A673 (cell line): Measurements from ENCODE around the gene THSD4. TPM values are rescaled to one million over a fixed set of nuclear protein-coding genes. Genes with fewer than 3 reads are reported as not detected.
A peak's percentile ranks its signal among the peaks of the same experiment; 100 is the strongest.

Experiments
- BruUV-seq: library from RNA; stranded (reverse); fragments of 400-500 nt; replicated peaks from 2 replicates; lab custom pipeline; 2021; lab: Mats Ljungman, UMichigan
- CTCF ChIA-PET: fragments of 300-600 bp; sonication (Branson Sonifier 250); formaldehyde crosslinking; loops from one replicate; lab custom pipeline; 2022; ENCODE audit warnings: antibody characterized with exemption; lab: Charles Lee
- POLR2A ChIA-PET: fragments of 300-600 bp; sonication (Branson Sonifier 250); formaldehyde crosslinking; loops from one replicate; lab custom pipeline; 2022; ENCODE audit warnings: antibody characterized with exemption; ENCODE audit not compliant: low non-redundant PET; lab: Charles Lee
- DNase-seq: peaks from one replicate; pipeline ENCODE4 v3.0.0-alpha.2; 2015; ENCODE audit warnings: low spot score
- H3K27ac ChIP-seq: fragments of 200-600 bp; sonication (generic); 2 replicates; pipeline ENCODE4 v1.5.1; 2016; ENCODE audit warnings: mixed run types, low read depth, mild to moderate bottlenecking, mixed read lengths, antibody characterized with exemption, low read length; ENCODE audit not compliant: poor library complexity, severe bottlenecking
- H3K27me3 ChIP-seq: fragments of 200-600 bp; sonication (generic); replicated peaks from 2 replicates; pipeline ENCODE4 v1.6.1; 2017; ENCODE audit warnings: mixed run types, low read depth, mild to moderate bottlenecking, mixed read lengths, antibody characterized with exemption, low read length; ENCODE audit not compliant: insufficient read depth, poor library complexity
- H3K36me3 ChIP-seq: fragments of 200-600 bp; sonication (generic); 2 replicates; pipeline ENCODE4 v1.6.1; 2016; ENCODE audit warnings: mixed run types, mild to moderate bottlenecking, mixed read lengths, antibody characterized with exemption, low read length; ENCODE audit not compliant: insufficient read depth, poor library complexity, severe bottlenecking
- H3K4me1 ChIP-seq: fragments of 200-600 bp; sonication (generic); 2 replicates; pipeline ENCODE4 v1.6.1; 2017; ENCODE audit warnings: mixed run types, mild to moderate bottlenecking, mixed read lengths, antibody characterized with exemption, low read length; ENCODE audit not compliant: insufficient read depth, poor library complexity, severe bottlenecking
- H3K4me3 ChIP-seq: fragments of 200-600 bp; sonication (generic); 2 replicates; pipeline ENCODE4 v1.5.1; 2016; ENCODE audit warnings: low read depth, mixed run types, mild to moderate bottlenecking, mixed read lengths, low read length; ENCODE audit not compliant: poor library complexity, severe bottlenecking
- H3K9me3 ChIP-seq: fragments of 200-600 bp; sonication (generic); 2 replicates; pipeline ENCODE4 v1.6.1; 2016; ENCODE audit warnings: mixed run types, low read depth, mild to moderate bottlenecking, mixed read lengths, antibody characterized with exemption, low read length; ENCODE audit not compliant: poor library complexity, severe bottlenecking
- EZH2 ChIP-seq: fragments of 200-600 bp; sonication (generic); IDR thresholded peaks from 2 replicates; pipeline ENCODE4 v1.6.1; 2017; ENCODE audit warnings: borderline replicate concordance, low read depth, mild to moderate bottlenecking, mixed read lengths, antibody characterized with exemption, low read length; ENCODE audit not compliant: poor library complexity, severe bottlenecking
- intact Hi-C: fragments of 100-400 bp; cut with micrococcal nuclease; formaldehyde crosslinking; loops from one replicate; pipeline ENCODE4 v1.10.0; 2022; ENCODE audit not compliant: unreplicated experiment
- total RNA-seq: library from RNA; stranded (reverse); gene quantifications from 2 replicates; pipeline ENCODE4 v1.2.3, GENCODE V29; 2021
- TF ChIP-seq, protein P1 (sequence below): fragments of 300-800, 200-600 bp; sonication (generic); conservative IDR thresholded peaks from 2 replicates; pipeline ENCODE4 v1.5.1; 2017; ENCODE audit warnings: low read depth, mild to moderate bottlenecking, antibody characterized with exemption, low read length, moderate library complexity, mixed read lengths

The THSD4 gene
- total RNA-seq, 1 experiment from 2014 or later = 2.4 TPM

DNA sequence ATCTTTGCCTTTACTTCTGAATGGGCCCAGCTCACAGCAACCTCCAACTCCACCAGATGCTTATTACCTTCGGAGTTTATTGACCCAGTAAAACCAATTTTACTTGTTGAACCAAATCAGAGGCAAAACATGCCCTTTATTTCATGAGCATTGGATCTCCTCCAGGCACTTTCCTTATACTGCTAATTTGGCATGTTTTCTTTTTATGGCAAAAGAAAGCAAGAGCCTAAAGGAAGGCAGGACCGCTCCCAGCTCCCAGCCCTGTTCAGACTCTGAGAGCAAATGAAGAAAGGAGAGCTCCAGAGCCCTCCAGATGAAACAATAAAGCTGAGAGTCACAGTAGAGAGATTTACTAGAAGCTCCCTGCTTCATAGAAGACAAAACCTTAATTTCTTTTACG lies 613.6 kb downstream of the THSD4 start:
- POLR2A ChIA-PET = no interaction called here

DNA sequence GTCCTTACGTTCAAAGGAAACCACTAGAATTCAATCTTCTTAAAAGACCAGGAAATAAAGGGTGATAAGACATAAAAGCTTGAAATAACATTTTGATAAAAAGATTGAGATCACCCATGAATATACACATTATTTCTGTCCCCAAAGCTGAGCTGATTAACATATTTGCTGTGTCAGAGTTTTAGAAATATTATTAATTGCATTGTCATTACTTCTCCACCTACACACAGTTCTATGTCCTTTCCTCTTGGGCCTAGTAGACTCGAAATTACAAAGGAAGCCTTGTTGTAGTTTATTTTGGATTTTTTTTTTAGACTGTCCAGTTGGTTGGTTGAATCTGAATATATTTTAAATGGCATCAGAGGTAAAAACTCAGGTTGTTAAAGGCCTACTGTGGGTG lies 614.0 kb downstream of the THSD4 start:
- Histone ChIP-seq H3K4me1 (no peaks in the 10 kb centered on the region), H3K27ac (no peak overlapping the region), H3K4me3 (no peak overlapping the region), H3K27me3 (no peaks in the 10 kb centered on the region), H3K36me3 (no peaks in the 10 kb centered on the region), H3K9me3 (no peaks in the 10 kb centered on the region)
- ChIA-PET CTCF (no interaction called here), POLR2A (no interaction called here)
- no peak for DNase-seq
- no TSS peak for BruUV-seq
- TF ChIP-seq, protein P1, sequence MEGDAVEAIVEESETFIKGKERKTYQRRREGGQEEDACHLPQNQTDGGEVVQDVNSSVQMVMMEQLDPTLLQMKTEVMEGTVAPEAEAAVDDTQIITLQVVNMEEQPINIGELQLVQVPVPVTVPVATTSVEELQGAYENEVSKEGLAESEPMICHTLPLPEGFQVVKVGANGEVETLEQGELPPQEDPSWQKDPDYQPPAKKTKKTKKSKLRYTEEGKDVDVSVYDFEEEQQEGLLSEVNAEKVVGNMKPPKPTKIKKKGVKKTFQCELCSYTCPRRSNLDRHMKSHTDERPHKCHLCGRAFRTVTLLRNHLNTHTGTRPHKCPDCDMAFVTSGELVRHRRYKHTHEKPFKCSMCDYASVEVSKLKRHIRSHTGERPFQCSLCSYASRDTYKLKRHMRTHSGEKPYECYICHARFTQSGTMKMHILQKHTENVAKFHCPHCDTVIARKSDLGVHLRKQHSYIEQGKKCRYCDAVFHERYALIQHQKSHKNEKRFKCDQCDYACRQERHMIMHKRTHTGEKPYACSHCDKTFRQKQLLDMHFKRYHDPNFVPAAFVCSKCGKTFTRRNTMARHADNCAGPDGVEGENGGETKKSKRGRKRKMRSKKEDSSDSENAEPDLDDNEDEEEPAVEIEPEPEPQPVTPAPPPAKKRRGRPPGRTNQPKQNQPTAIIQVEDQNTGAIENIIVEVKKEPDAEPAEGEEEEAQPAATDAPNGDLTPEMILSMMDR = no peak
- TF ChIP-seq EZH2 = no peak
- intact Hi-C loops = loop anchor here (5.0 kb wide), 1 partner anchor 197 kb away; no protein-coding TSS in a partner anchor

More for the DNA sequence above, 613.6 kb downstream of the THSD4 start:
- Histone ChIP-seq H3K4me1 (no peaks in the 10 kb centered on the region), H3K9me3 (no peaks in the 10 kb centered on the region), H3K27ac (no peak overlapping the region), H3K36me3 (no peaks in the 10 kb centered on the region), H3K27me3 (no peaks in the 10 kb centered on the region), H3K4me3 (no peak overlapping the region)
- intact Hi-C loops = loop anchor here (5.0 kb wide), 1 partner anchor 197 kb away; no protein-coding TSS in a partner anchor
- no peak for DNase-seq
- CTCF ChIA-PET = no interaction called here
- BruUV-seq = no TSS peak
- no peak for TF ChIP-seq EZH2
- TF ChIP-seq, protein P1 = no peak

DNA sequence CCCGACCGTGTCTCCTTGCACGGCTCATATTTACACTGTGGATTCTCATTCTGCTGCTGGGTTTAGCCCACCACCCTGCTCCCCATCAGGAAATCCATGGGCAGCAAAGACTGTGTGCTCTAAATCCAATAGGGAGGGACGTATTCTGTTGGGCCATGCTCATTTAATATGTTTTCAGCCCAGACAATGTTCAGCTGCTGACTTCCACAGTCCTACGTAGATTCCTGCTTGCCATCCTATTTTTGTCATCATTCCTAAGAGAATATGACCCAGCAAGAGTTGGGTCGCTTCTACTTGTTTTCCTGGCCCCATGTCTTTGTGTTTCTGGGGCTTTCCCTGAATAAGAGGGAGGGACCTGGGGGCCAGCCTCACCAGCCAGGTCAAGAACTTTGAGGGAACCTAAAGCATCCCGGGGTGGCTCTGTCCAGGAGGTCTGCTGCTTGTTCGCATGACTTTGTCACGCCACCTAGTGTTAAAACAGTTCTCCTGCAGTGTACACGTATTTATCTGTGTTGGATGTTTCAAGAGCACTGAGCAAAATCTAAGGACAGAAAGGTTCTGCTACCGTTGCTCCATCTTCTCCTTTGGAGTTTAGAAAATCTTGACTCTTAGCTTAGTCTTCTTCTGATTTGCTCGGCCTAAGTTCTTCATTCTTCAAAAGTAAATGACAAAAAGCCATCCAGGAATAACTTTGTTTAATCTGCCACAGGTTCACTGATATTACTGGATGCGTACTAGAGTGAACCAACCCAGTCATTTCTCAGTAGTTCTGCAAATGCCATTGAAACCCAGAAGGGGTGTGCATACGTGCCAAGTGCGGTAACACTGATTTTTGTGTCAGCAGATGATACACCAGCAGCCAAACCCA lies 615.2 kb downstream of the THSD4 start:
- DNase-seq = peak; percentile 64
- H3K27ac ChIP-seq = no peak overlapping the region
- intact Hi-C loops = loop anchor here (2.0 to 10.0 kb wide), 2 partner anchors 156 to 282 kb away; no protein-coding TSS in a partner anchor
- no peaks in the 10 kb centered on the region for H3K36me3 ChIP-seq
- no peak overlapping the region for H3K4me3 ChIP-seq
- CTCF ChIA-PET = no interaction called here
- H3K4me1 ChIP-seq = no peaks in the 10 kb centered on the region
- no TSS peak for BruUV-seq
- TF ChIP-seq, protein P1 = peak; percentile 85
- no peak for TF ChIP-seq EZH2
- POLR2A ChIA-PET = no interaction called here
- H3K9me3 ChIP-seq = no peaks in the 10 kb centered on the region
- no peaks in the 10 kb centered on the region for H3K27me3 ChIP-seq
